OCI-LY3 (cell line): ENCODE data around the gene S100A16.
A peak's percentile ranks its signal among the peaks of the same experiment; 100 is the strongest.
"Not testable (repeated sequence)": the region's sequence is repeated elsewhere in the genome, so short reads cannot be mapped to it uniquely, and the experiment has no call there.

Experiments used
- H2AFZ ChIP-seq: fragments of 200-600, 300-600 bp; shearing (Covaris generic); 2 replicates; pipeline ENCODE4 v1.6.0; 2014; ENCODE audit warnings: antibody characterized with exemption, low read depth, low read length
- H3K27ac ChIP-seq: fragments of 200-600, 300-600 bp; sonication (generic); 2 replicates; pipeline ENCODE4 v1.5.1; 2014; ENCODE audit warnings: mild to moderate bottlenecking, low read length, moderate library complexity, mixed read lengths
- H3K27me3 ChIP-seq: fragments of 200-600, 300-600 bp; sonication (generic); 2 replicates; pipeline ENCODE4 v1.6.1; 2014; ENCODE audit warnings: low read depth, low read length, mixed read lengths
- H3K36me3 ChIP-seq: fragments of 200-600, 300-600 bp; sonication (generic); replicated peaks from 2 replicates; pipeline ENCODE3; 2014; ENCODE audit warnings: low read depth, low read length, mixed read lengths
- H3K4me1 ChIP-seq: fragments of 300-600, 200-600 bp; sonication (generic); 2 replicates; pipeline ENCODE4 v1.6.1; 2014; ENCODE audit warnings: low read length, mixed read lengths
- H3K4me2 ChIP-seq: fragments of 200-600, 300-600 bp; sonication (generic); 2 replicates; pipeline ENCODE4 v1.6.1; 2014; ENCODE audit warnings: low read length, mixed read lengths
- H3K4me3 ChIP-seq: fragments of 300-600, 200-600 bp; sonication (generic); 2 replicates; pipeline ENCODE4 v1.5.1; 2014; ENCODE audit warnings: antibody characterized with exemption, mild to moderate bottlenecking, low read length, moderate library complexity
- H3K79me2 ChIP-seq: fragments of 300-600, 200-600 bp; shearing (Covaris generic); 2 replicates; pipeline ENCODE4 v1.6.1; 2014; ENCODE audit warnings: mild to moderate bottlenecking, low read length, mixed read lengths
- H3K9ac ChIP-seq: fragments of 300-600, 200-600 bp; shearing (Covaris generic); 2 replicates; pipeline ENCODE4 v1.6.0; 2014; ENCODE audit warnings: mild to moderate bottlenecking, low read length, moderate library complexity
- H3K9me3 ChIP-seq: fragments of 200-600, 300-600 bp; shearing (Covaris generic); 2 replicates; pipeline ENCODE4 v1.6.1; 2014; ENCODE audit warnings: low read length, mixed read lengths; ENCODE audit not compliant: insufficient read depth
- H4K20me1 ChIP-seq: fragments of 200-600, 300-600 bp; sonication (generic); 2 replicates; pipeline ENCODE4 v1.6.1; 2016; ENCODE audit warnings: low read length, mixed read lengths; ENCODE audit not compliant: insufficient read depth
- EZH2phosphoT487 ChIP-seq: fragments of 200-600 bp; shearing (Covaris generic); IDR thresholded peaks from 2 replicates; pipeline ENCODE4 v1.6.1; 2018; ENCODE audit warnings: antibody characterized with exemption, mixed run types, low read depth
- TF ChIP-seq, protein P1 (sequence below): fragments of 200-600, 300-600 bp; sonication (generic); IDR thresholded peaks from 2 replicates; pipeline ENCODE4 v1.5.1; 2014; ENCODE audit warnings: antibody characterized with exemption, low read length, low read depth

S100A16 gene

DNA sequence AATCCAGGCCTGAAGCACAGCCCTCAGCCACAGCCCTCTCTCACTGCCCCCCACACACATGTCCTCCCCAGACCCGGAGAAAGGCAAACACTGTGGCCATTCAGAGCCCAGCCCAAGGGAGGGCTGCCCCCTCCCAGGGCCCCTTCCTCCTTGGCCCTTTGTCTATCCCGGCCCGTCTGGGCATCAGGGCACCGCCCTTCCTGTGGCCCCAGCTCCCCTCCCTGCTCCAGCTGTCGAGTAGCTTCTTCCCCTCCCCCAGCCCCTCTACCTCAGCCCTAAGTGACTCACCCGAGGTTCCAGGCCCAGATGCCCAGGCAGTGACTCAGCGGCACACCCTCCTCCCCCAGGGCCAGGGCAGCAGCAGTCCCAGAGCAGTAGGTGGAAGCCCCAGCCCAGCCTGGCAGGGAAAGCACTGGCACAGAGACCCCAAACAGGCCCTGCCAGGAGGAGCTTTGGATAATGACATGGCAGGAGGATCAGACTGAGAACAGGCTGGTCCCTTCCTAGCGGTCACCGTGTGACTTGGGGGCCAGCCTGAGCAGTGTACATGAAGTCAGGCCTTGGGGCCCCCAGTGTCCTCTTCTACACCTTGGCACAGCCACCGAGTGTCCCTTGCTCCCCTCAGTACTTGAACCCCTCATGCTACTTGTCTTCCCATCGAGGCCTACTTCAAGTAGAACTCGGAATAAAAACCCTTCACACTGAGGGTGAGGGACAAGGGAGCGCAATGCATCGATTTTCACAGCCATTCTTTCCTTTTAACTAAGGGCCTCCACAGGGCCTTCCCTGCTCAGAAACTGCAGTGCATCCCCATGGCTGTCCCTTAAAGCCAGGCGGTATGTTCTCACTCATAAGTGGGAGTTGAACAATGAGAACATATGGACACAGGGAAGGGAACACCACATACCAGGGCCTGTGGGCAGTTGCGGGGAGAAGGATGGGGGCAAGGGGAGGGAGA lies 46.2 kb downstream of the S100A16 start:
- H3K36me3 ChIP-seq = no peaks in the 10 kb centered on the region
- H3K27ac ChIP-seq = peak overlapping the region; percentile 30
- peaks cover 37% of the 10 kb centered on the region for H3K4me1 ChIP-seq
- H3K4me2 ChIP-seq = peak overlapping the region; percentile 39
- H3K27me3 ChIP-seq = 0 out of 2 replicates have a peak, but pooled peaks cover 5% of the 10 kb centered on the region
- no peaks in the 10 kb centered on the region for H3K9me3 ChIP-seq
- H2AFZ ChIP-seq = peak overlapping the region; percentile 77
- no peaks in the 10 kb centered on the region for H3K79me2 ChIP-seq
- no peaks in the 10 kb centered on the region for H4K20me1 ChIP-seq
- H3K9ac ChIP-seq = peak overlapping the region; percentile 29; the same call in 1 of the 2 replicates
- no peak for TF ChIP-seq EZH2phosphoT487
- TF ChIP-seq, protein P1, sequence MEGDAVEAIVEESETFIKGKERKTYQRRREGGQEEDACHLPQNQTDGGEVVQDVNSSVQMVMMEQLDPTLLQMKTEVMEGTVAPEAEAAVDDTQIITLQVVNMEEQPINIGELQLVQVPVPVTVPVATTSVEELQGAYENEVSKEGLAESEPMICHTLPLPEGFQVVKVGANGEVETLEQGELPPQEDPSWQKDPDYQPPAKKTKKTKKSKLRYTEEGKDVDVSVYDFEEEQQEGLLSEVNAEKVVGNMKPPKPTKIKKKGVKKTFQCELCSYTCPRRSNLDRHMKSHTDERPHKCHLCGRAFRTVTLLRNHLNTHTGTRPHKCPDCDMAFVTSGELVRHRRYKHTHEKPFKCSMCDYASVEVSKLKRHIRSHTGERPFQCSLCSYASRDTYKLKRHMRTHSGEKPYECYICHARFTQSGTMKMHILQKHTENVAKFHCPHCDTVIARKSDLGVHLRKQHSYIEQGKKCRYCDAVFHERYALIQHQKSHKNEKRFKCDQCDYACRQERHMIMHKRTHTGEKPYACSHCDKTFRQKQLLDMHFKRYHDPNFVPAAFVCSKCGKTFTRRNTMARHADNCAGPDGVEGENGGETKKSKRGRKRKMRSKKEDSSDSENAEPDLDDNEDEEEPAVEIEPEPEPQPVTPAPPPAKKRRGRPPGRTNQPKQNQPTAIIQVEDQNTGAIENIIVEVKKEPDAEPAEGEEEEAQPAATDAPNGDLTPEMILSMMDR = no peak
- H3K4me3 ChIP-seq = no peak overlapping the region

DNA sequence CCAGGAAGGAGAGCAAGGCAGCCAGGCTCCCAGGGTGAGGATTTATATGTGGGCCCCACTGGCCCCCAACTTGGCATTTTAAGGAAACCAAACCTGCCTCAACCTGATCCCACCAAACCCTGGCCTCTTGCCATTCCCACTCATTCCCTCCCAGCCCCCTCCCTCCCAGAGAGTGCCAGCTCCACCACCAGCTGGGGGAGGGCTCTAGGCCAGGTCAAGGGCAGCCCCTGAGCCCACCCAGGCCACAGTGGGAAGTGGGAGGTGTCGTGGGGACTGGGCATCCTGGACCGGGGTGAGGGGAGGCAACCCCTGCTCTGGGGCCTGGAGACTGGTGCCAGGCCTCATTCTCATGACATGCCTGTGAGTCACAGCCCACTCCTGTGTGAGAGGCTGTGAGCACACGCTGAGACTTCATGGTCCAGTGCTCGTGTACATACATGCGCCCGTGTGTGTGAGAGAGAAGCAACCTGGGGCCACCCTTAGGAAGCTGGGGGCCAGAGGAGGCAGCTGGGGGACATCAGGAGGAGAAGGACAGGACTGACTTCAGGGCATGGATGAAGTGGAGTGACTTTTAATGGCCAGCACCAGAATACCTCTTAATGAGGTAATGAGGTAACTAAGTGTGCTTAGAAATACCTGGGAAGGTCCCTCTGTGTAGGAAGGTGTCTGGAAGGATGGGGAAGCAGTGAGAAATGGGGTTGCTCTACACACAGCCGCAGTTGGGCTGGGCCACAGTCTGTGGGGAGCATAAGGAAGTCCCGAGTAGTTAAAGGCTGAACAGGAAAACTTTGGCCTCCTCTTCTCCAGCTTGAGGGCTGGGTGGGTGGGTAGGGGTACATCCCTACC lies 47.2 kb downstream of the S100A16 start, which contains the start of gene S100A2:
Gene S100A2, minus strand, starts transcription at position 316 of the 846 bp plus-strand sequence. CDS start 1,967 bp downstream, outside the sequence.
- TF ChIP-seq EZH2phosphoT487 = no peak
- TF ChIP-seq, protein P1 = no peak
- Histone ChIP-seq H3K4me1 (peaks cover 37% of the 10 kb centered on the region), H3K36me3 (no peaks in the 10 kb centered on the region), H3K79me2 (no peaks in the 10 kb centered on the region), H3K27me3 (0 out of 2 replicates have a peak, but pooled peaks cover 3% of the 10 kb centered on the region), H3K9ac (peak within 1 kb of the TSS; percentile 44; the same call in 1 of the 2 replicates), H3K9me3 (no peaks in the 10 kb centered on the region), H3K4me2 (peak within 1 kb of the TSS; percentile 39), H4K20me1 (no peaks in the 10 kb centered on the region), H3K27ac (peak within 1 kb of the TSS; percentile 46), H3K4me3 (no peak within 1 kb of the TSS), H2AFZ (peak within 1 kb of the TSS; percentile 88)

DNA sequence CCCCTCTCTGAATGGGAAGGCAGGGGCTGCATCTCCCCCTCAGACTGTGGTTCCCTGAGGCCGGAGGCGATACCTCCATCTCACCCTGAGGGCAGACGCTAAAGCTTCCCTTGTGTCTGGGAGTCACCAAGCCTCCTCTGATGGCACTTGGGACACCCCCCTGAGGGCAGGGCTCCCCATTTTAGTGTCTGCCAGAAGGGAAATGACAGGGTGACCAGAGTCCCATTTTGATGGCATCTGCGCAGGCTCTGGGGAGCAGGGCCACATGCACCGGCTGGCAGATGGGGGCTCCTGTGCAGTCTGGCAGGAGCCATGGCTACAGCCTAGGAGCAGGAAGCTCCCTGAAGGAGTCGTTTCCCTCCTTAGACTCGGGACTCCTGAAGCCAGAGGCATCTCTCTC lies 48.9 kb downstream of the S100A16 start:
- Histone ChIP-seq H3K79me2 (no peaks in the 10 kb centered on the region), H3K9me3 (no peaks in the 10 kb centered on the region), H3K27me3 (no peaks in the 10 kb centered on the region), H3K27ac (no peak overlapping the region), H3K9ac (no peak overlapping the region), H3K4me1 (peaks cover 35% of the 10 kb centered on the region), H3K36me3 (no peaks in the 10 kb centered on the region), H3K4me3 (no peak overlapping the region), H4K20me1 (no peaks in the 10 kb centered on the region), H3K4me2 (no peak overlapping the region), H2AFZ (no peak overlapping the region)
- no peak for TF ChIP-seq EZH2phosphoT487
- TF ChIP-seq, protein P1 = no peak

DNA sequence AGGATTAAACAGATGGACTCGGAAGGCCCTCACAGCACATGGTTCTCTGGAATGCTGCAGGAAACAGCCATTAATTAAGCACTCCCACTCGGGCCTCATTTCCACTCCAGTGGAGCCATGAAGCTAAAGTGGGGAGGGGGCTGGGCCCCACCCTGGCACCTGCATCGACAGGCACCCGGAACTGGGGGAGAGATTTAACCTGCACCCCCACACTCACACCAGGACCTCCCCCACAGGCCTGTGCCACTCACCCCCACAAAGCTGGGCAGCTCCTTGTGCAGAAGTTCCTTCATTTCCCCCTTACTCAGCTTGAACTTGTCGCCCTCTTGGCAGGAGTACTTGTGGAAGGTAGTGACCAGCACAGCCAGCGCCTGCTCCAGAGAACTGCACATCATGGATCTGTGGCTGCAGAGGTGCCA lies 49.4 kb downstream of the S100A16 start:
- Histone ChIP-seq H3K9me3 (no peaks in the 10 kb centered on the region), H3K79me2 (no peaks in the 10 kb centered on the region), H3K4me1 (peaks cover 31% of the 10 kb centered on the region), H2AFZ (no peak overlapping the region), H3K4me2 (no peak overlapping the region), H3K36me3 (no peaks in the 10 kb centered on the region), H3K27ac (no peak overlapping the region), H4K20me1 (no peaks in the 10 kb centered on the region), H3K27me3 (no peaks in the 10 kb centered on the region), H3K9ac (no peak overlapping the region), H3K4me3 (no peak overlapping the region)
- TF ChIP-seq, protein P1 = no peak
- no peak for TF ChIP-seq EZH2phosphoT487

DNA sequence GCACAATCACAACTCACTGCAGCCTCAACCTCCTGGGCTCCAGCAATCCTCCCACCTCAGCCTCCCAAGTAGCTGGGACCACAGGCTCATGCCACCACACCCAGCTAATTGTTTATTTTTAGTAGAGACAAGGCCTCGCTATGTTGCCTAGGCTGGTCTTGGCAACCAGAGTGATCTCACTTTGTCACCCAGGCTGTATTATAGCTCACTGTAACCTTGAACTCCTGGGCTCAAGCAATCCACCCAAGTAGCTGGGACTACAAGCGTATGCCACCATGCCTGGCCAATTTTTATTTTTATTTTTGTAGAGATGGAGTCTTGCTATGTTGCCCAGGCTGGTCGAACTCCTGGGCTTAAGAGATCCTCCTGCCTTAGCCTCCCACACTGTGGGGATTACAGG lies 50.9 kb downstream of the S100A16 start:
- H3K4me3 ChIP-seq, H3K27me3 ChIP-seq, H3K9me3 ChIP-seq, H3K4me2 ChIP-seq, H4K20me1 ChIP-seq, H3K9ac ChIP-seq, H3K27ac ChIP-seq, H3K79me2 ChIP-seq, H2AFZ ChIP-seq, H3K36me3 ChIP-seq: not testable (repeated sequence)
- H3K4me1 ChIP-seq = peaks cover 19% of the 10 kb centered on the region
